GM12801 (cell line): ENCODE results near the gene CFAP92.

Experiments
- CTCF ChIP-seq: IDR thresholded peaks from one replicate; pipeline ENCODE4 v1.5.1; 2011; ENCODE audit warnings: control low read depth; ENCODE audit not compliant: insufficient read length; ENCODE audit errors: extremely low read depth

CFAP92 gene

GRCh38 chr3:128971421-128972100 is 22.3 kb downstream of the CFAP92 start:
- TF ChIP-seq CTCF: no peak

- no peak for TF ChIP-seq CTCF
Measured at GRCh38 chr3:128970740-128971047, 23.2 kb downstream of the CFAP92 start.

GRCh38 chr3:128969993-128970739 is 23.7 kb downstream of the CFAP92 start:
- no peak for TF ChIP-seq CTCF

GRCh38 chr3:128967748-128968355 is 26.0 kb downstream of the CFAP92 start:
- no peak for TF ChIP-seq CTCF

- no peak for TF ChIP-seq CTCF
Measured at GRCh38 chr3:128965818-128966217, 28.1 kb downstream of the CFAP92 start.

GRCh38 chr3:128965280-128965679 is 28.6 kb downstream of the CFAP92 start:
- TF ChIP-seq CTCF: no peak

GRCh38 chr3:128956440-128956839 is 37.4 kb downstream of the CFAP92 start:
- no peak for TF ChIP-seq CTCF
